Measurements from ENCODE around the gene SLTM.
"Not testable (repeated sequence)": the region's sequence is repeated elsewhere in the genome, so short reads cannot be mapped to it uniquely, and the experiment has no call there.

SLTM gene

GRCh38 chr15:58926823-58927222, 6.7 kb downstream of the SLTM start:
- no peak for DNase-seq

- DNase-seq, result no peak
Observed at GRCh38 chr15:58924327-58924726, 9.2 kb downstream of the SLTM start.

GRCh38 chr15:58923696-58924300, 9.7 kb downstream of the SLTM start:
- DNase-seq, result no peak

GRCh38 chr15:58923284-58923683, 10.2 kb downstream of the SLTM start:
- DNase-seq, result no peak

- no peak for DNase-seq
Observed at GRCh38 chr15:58921267-58921790, 12.2 kb downstream of the SLTM start.

GRCh38 chr15:58920447-58920846, 13.0 kb downstream of the SLTM start:
- DNase-seq, result not testable (repeated sequence)

- DNase-seq, result no peak
Observed at GRCh38 chr15:58919232-58919631, 14.2 kb downstream of the SLTM start.

GRCh38 chr15:58918239-58918638, 15.2 kb downstream of the SLTM start:
- DNase-seq, result no peak

GRCh38 chr15:58917613-58918129, 15.8 kb downstream of the SLTM start:
- not testable (repeated sequence) for DNase-seq

GRCh38 chr15:58916962-58917361, 16.5 kb downstream of the SLTM start:
- no peak for DNase-seq

- no peak for DNase-seq
Observed at GRCh38 chr15:58910456-58910855, 23.0 kb downstream of the SLTM start.

GRCh38 chr15:58909616-58910015, 23.9 kb downstream of the SLTM start:
- no peak for DNase-seq

- DNase-seq, result no peak
Observed at GRCh38 chr15:58908550-58909309, 24.7 kb downstream of the SLTM start.

GRCh38 chr15:58900631-58901030, 32.8 kb downstream of the SLTM start:
- DNase-seq, result no peak

- DNase-seq, result no peak
Observed at GRCh38 chr15:58898150-58898680, 35.3 kb downstream of the SLTM start.

GRCh38 chr15:58889363-58889762, 44.1 kb downstream of the SLTM start:
- DNase-seq, result no peak

- DNase-seq, result no peak
Observed at GRCh38 chr15:58886921-58887320, 46.6 kb downstream of the SLTM start.

GRCh38 chr15:58883926-58884325, 49.6 kb downstream of the SLTM start:
- DNase-seq, result not testable (repeated sequence)

- no peak for DNase-seq
Observed at GRCh38 chr15:58882243-58882642, 51.2 kb downstream of the SLTM start.

GRCh38 chr15:58880320-58880719, 53.2 kb downstream of the SLTM start:
- DNase-seq, result no peak

- no peak for DNase-seq
Observed at GRCh38 chr15:58877999-58878825, 55.3 kb downstream of the SLTM start.

GRCh38 chr15:58876306-58877106, 57.0 kb downstream of the SLTM start:
- no peak for DNase-seq

Measured in KG1 (cell line).